Ovary (tissue), 3 donors: ENCODE data around the gene CASP5.

Experiments
- POLR2A ChIP-seq: fragments of 450-650 bp; IDR thresholded peaks from one replicate; pipeline ENCODE4 v1.6.1; 2017; ENCODE audit warnings: antibody characterized with exemption, mild to moderate bottlenecking, moderate library complexity
- TF ChIP-seq, protein P1 (sequence below), 3 donors: fragments of 450-650 bp in 2 of 3; fragments of 200-600 bp in 1 of 3; IDR thresholded peaks; one replicate each; pipeline versions ENCODE4 v1.5.1 to v1.8.0; 2016 to 2022; ENCODE audit warnings: antibody characterized with exemption in 3 of 3, mild to moderate bottlenecking in 1 of 3
- donor health status: DM: no; HTN: no; CAD: no.

DNA sequence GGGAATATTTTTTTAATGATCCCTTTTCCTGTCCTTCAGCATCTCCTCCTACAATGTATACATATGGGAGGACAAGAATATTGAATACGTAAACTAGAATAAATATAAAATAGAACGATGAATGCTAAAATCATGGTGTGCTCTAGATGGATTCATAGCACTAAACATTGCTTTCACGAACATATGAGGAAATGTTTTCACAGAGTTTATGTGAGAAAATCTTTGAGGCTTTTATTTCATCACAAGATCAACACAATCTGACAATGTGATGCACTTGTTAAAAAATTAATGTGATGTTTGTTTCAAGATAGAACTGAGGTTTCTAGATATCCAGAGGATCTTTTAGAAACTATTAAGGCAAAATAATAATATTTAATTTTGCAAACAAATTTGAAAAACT is 19.2 kb upstream of the CASP5 start:
- TF ChIP-seq, protein P1, sequence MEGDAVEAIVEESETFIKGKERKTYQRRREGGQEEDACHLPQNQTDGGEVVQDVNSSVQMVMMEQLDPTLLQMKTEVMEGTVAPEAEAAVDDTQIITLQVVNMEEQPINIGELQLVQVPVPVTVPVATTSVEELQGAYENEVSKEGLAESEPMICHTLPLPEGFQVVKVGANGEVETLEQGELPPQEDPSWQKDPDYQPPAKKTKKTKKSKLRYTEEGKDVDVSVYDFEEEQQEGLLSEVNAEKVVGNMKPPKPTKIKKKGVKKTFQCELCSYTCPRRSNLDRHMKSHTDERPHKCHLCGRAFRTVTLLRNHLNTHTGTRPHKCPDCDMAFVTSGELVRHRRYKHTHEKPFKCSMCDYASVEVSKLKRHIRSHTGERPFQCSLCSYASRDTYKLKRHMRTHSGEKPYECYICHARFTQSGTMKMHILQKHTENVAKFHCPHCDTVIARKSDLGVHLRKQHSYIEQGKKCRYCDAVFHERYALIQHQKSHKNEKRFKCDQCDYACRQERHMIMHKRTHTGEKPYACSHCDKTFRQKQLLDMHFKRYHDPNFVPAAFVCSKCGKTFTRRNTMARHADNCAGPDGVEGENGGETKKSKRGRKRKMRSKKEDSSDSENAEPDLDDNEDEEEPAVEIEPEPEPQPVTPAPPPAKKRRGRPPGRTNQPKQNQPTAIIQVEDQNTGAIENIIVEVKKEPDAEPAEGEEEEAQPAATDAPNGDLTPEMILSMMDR (IDR thresholded peaks at IDR 0.05), result no peak
- TF ChIP-seq POLR2A, result no peak
